GM18858 (cell line): ENCODE data around the gene LRFN5.
A peak's percentile ranks its signal among the peaks of the same experiment; 100 is the strongest.
"Not testable (repeated sequence)": the region's sequence is repeated elsewhere in the genome, so short reads cannot be mapped to it uniquely, and the experiment has no call there.

Source experiments
- ATAC-seq: cut with Tn5 transposase; IDR thresholded peaks from one replicate; pipeline ENCODE4 v1.9.1; 2021; ENCODE audit not compliant: unreplicated experiment

LRFN5 gene

DNA sequence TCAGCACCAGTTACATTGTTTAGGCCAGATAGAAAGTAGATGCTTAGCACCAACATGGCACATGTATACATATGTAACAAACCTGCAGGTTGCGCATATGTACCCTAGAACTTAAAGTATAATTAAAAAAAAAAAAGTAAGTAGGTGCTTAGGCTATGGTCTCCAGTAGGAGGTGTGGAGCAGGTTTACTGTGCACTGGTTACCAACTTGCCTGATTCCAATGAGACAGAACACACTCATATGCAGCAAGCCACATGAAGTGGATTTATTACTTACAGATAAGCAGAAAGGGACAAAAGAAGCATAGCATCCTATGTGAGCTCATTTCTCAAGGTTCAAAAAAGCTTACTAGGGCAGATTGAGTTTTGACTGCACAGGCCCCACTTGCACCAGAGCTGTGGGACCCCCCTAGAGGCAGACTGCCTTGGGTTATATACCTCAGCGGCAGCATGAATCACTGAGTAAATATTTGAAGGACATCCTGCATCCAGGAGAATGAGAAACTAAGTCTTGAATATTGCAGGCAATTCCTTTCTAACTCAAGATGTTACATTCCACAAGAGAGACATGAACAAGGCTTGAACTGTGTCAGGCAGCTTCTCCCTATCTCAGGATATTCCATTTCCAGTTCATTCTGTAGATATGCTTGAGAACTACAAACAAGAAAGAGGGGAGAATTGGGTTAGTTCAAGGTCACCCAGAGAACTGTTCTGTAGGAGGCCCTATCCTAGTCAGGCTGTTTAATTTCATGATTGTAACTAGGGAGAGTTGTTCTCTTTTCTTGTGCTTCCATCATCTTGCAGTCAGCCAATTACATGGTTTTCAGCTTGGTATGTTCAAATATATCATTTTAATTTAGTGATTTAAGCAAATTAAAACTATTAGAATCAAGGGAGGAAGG lies 30.1 kb downstream of the LRFN5 start:
- no peak for ATAC-seq

DNA sequence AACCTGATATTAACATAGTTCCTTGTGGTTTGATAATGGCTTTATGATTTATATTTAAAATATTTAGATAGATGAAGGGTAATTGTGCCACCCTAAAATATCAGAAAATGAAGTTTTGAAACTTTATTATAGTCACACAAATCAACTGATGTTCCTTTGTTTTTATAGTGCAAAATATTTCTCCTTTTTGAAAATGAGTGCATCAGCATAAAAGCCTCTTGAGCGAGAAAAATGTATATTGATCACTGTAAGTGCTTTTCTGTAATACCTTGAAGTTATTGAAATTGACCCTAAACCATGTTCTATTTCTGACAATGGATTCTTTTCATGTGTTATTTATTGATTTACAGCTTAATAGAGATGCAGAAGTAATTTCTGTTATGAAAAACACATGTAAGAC lies 35.0 kb downstream of the LRFN5 start:
- no peak for ATAC-seq

DNA sequence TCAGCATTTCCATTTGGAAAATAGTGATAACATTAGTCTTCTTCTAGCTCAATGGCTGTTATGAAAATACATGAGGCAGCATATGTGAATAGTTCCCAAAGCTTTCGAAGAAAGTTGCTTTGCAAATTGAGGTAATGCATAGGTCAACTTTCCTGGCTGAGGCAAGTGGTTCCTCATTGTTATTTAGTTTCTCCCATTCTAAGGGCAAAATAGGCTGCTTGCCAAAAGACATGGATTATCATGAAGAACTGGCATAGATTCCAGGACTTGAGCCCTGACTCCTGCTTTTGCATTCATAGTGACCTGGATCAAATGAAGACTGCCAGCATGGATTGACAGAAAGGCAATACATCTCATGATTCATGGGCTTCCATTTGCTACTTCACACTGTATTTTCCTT lies 35.7 kb downstream of the LRFN5 start:
- no peak for ATAC-seq

DNA sequence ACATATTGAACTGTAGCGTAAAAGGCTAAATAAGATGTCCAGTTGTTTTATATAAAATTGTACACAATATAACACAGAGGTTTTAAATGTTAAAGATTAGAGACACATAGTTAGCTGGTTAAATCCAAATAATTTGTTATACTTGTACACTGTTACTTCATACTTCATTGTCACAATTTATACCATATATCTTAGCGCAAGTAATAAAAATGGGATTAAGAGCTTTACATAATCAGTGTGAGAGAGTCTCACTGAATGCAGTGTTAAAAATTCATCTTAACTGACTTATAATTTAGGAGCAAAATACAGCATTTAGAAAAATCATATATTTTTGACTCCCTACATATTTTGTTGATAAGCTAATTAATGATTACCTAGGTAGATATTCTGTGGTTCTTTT lies 36.1 kb downstream of the LRFN5 start:
- ATAC-seq, result no peak

DNA sequence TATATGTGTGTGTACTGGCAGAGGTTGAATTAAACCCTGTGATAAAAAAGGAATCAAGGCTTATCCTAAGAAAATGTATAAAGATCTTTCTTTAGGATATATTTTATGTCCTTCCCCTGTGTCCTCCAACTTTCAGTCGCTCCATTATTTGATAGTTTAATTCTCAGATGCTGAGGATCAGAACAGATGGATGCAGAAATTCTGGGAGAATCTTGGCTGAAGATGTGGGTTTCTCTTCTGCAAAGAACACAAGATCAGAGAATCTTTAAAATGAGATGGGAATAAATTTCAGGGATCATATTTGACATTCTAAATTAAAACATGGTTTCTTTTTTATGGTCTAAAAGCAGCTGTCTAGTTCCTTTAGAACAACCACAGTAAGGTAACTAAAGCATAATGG lies 37.9 kb downstream of the LRFN5 start:
- no peak for ATAC-seq

DNA sequence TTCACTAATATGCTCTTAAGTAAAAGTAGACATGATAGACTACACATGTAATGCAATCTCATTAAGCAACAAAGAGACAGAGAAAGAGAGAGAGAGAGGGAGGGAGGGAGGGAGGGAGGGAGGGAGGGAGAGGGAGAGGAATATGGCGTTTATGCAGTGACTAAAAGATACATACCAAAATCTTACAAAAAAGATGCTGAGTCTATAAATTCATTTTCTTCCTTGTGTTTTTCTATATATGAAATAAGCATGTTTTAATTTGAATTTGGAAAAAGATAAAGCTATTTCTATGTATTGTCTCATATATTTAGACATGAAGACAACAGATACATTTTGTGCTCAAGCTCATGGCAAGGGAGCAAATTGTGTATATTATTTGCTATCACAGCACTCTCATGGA lies 44.1 kb downstream of the LRFN5 start:
- ATAC-seq, result no peak

DNA sequence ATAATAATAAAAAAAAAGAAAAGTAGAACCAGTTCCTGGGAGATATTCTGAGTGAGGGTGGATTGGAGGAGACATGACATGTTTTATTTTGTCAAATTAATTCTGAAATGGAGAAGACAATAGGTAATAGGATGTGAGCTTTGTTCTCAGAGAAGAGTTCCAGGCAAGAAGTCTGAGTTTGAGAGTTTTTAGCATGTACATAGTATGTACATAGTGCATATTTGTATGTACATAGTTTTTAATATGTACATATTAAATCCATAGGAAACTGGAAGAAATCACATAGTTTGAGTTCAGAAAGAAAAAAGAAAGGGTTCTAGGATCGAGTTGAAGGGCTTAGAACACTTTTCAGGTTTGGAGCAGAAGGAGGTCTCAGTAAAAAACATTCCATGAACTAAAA lies 47.5 kb downstream of the LRFN5 start:
- ATAC-seq, result no peak

DNA sequence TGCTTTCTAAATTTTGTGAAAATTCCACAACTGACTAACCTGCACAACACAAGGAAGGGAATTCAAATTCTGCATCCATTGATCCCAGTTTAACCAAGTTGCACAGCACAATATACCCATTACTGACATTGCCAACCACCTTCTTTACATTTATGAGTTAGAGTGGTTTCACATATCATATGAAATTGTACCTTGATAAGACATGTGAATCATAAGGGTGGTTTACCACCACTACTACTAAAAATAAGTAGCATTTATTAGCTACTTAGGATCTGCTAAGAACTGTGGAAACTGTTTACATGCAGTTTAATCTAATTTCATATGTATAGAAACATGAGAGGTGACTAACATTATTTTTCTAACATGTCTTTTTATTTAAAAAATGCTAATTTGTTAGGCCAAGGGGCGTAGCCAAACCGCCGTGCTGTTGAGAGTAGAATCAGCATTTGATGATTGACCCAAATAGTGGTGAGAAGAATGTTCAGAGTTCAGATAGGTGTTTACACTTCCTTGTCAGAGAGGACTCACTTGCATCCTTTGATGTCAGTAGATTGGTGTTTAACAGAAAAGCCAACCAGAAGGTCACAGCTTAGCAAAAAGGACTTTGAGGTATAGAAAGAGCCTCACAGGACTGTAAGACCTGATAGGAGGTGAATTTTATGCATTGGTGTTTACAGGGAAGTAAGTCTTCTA lies 56.2 kb downstream of the LRFN5 start:
- ATAC-seq, result no peak

DNA sequence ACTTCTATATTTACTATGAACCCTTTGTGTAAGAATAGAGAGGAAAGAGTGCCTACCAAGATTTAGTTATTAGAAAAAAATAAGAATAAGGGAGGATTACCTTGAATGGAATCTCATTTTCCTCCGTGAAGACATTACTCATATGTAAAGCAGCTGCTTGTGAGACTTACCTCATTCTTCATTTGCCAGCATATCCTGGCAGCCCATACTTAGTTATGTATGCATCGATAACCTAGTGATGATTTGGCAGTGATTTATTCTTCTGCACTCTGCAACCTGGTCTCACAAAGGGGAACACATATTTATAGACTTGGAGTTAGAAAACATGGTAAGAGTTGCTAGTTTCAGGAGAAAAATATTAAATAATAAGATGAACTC lies 56.8 kb downstream of the LRFN5 start:
- no peak for ATAC-seq

DNA sequence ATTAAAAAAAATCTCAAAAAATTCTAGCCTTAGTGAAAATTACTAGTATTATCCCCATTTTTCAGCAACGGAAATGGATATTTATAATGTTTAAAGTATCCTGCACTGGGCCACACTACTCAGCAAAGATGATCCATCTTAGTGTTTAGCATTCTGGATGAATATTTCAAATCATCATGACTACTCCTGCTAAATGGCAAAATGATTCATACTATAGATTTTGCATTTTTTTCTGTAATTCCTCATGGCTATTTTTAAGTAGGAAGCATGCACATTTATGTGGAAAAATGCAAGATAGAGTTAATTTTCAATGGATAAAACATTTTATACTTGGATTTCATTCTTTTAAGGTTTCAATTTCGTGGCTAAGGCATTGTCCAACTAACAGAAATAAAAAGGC lies 59.6 kb downstream of the LRFN5 start:
- no peak for ATAC-seq

DNA sequence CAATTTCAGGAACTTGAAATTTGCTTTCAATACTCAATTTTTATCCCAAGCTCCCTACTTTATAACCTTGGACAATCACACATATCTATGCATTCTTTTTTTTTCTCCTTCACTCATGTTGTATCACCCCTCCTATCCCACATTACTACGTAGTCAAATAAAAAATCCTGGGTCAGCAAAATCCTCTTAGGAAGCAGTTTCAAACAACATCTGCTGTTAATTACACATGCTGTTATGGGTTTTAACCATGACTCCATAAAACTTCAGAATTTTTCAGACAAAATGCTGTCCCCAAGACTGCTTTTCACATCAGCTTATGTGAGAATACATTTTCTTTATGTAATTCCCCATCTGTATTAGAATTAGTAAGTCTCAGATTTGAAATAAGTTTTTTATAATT lies 61.7 kb downstream of the LRFN5 start:
- no peak for ATAC-seq

DNA sequence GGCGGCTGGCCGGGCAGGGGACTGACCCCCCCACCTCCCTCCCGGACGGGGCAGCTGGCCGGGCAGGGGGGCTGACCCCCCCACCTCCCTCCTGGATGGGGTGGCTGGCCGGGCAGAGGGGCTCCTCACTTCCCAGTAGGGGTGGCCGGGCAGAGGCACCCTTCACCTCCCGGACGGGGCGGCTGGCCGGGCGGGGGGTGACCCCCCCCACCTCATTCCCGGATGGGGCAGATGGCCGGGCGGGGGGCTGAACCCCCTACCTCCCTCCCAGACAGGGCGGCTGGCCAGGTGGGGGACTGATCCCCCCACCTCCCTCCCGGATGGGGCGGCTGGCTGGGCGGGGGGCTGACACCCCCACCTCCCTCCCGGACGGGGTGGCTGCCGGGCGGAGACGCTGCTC lies 66.9 kb downstream of the LRFN5 start:
- ATAC-seq, result not testable (repeated sequence)

DNA sequence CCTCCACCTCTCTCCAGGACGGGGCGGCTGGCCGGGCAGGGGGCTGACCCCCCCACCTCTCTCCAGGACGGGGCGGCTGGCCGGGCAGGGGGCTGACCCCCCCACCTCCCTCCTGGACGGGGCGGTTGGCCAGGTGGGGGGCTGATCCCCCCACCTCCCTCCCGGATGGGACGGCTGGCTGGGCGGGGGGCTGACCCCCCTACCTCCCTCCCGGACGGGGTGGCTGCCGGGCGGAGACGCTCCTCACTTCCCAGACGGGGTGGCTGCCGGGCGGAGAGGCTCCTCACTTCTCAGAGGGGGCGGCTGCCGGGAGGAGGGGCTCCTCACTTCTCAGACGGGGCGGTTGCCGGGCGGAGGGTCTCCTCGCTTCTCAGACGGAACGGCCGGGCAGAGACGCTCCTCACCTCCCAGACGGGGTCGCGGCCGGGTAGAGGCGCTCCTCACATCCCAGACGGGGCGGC lies 67.9 kb downstream of the LRFN5 start:
- not testable (repeated sequence) for ATAC-seq

DNA sequence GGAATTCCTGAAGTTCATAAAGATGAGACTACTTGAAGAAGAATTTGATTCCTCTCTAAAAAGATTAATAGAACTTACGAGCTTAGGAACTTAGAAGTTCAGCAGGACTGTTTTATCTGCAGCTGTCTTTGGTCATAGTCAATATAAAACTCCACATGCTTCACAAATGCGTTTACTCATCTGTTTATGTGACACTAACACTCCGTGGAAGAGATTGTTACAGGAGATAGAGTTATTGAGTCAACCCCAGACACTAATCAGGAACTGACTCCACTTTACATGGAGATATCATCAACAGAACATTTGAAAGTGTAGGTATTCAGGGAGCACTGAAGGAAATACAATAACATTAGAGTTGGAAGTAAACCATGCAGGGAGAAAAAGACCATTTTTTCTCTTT lies 92.8 kb downstream of the LRFN5 start:
- ATAC-seq, result no peak

DNA sequence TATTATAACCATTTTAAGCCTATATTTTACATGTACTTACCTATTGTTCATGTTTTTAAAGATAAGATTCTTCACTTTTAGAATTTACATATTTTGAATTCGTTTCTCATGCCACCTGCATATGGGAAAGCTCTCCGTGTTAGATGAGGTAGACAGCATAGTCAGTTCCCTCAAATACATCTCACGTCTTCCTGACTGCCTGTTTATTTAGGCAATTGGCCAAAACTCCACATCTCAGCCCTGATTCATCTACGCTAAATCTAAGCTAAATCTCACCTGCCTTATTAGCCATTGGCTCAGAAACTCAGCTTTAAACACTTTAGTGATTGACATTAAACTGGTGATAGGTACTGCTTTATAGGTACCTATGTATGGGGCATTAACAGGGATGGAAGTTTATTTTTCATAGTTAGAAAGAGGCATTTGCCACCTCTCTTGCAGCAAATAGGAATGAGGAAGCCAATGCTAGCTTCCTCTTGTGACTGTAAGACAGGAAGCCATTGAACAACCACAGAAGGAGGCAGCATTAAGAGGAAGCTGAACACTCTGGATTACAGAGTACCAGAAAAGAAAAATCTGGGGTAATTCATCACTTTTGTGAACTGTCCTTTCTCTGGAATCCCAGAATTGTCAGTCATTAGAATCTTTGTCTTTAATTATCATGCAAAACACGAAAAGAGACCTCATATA lies 111.9 kb downstream of the LRFN5 start:
- no peak for ATAC-seq

DNA sequence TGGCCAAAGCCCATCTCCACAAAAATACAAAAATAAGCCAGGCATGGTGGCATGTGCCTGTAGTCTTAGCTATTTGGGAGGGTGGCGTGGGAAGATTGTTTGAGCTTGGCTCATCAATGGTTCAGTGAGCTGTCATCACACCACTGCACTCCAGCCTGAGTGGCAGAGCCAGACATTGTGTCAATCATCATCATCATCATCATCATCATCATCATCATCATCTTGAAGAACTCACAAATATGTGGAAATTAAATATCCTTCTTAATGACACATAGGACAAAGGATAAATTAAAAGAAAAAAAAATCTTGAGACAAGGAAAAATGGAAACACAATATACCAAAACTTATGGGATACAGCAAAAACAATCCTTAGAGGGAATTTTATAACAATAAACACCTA lies 132.5 kb downstream of the LRFN5 start:
- no peak for ATAC-seq

DNA sequence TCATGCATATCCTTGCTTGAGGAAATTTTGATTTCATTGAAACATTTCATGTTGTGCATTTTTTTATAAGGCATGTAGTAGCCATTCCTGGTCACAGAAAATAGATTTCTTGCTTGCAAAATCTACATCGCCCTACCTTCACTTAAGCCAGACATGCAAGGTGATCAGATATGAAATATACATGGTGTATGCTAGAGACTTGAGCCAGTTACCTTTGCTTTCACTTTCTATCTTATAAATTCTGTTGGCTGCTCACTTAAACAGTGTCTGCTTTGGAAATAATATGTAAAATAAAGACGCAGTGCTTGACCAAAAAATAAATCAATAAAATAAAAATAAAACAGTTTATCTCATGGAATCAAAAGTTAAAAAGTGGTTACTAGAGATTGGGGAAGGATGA lies 136.5 kb downstream of the LRFN5 start:
- no peak for ATAC-seq

DNA sequence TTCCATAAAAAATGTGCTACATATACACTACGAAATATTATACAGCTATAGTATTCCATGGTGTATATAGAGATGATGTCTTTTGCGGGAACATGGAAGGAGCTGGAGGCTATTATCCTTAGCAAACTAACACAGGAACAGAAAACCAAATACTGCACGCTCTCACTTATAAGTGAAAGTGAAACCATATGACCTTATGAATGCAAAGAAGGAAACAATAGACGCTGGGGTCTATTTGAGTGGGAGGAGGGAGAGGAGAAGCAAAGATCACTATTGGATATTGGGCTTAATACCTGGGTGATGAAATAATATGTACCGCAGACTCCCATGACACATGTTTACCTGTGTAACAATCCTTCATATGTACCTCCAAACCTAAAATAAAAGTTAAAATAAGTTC lies 142.8 kb downstream of the LRFN5 start:
- peak; percentile 92 for ATAC-seq

DNA sequence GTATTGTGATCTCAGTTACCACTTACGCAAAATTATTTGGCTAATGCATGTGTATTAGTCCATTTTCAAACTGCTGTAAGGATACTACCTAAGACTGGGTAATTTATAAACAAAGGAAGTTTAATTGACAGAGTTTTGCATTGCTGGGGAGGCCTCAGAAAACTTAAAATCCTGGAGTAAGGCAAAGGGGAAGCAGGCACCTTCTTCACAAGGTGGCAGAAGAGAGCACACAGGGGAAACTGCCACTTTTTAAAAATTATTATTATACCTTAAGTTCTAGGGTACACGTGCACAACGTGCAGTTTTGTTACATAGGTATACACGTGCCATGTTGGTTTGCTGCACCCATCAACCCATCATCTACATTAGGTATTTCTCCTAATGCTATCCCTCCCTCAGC lies 143.9 kb downstream of the LRFN5 start:
- ATAC-seq, result not testable (repeated sequence)

DNA sequence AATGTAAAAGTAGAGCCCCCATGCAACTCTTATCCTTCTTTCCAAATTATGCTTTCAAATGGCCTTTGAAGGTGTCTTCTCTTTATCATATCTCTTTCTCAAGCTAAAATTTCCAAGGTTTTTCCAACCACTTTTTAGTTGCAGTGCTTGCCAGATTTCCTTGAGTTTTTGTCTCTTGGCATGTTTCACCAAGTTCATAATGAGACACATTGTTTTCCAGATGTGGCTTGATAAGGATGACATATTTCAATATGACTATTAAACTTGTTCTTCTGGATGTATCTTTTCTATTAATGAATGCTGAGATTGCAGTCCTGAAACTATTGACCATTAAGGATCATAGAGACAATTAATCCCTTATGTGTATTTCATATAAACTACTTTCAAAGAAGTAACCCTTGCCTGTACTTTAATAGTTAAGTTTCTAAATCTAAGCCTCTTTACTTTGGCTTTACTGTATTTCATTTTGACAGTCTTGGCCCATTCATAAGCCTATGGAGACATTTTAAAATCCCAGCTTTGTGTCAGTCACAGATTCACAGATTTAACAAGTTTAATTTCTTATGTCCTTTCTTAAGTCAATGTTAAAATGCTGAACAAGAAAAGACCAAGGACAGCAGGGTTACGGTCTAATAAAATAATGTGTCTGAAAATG lies 151.5 kb downstream of the LRFN5 start:
- ATAC-seq, result no peak

DNA sequence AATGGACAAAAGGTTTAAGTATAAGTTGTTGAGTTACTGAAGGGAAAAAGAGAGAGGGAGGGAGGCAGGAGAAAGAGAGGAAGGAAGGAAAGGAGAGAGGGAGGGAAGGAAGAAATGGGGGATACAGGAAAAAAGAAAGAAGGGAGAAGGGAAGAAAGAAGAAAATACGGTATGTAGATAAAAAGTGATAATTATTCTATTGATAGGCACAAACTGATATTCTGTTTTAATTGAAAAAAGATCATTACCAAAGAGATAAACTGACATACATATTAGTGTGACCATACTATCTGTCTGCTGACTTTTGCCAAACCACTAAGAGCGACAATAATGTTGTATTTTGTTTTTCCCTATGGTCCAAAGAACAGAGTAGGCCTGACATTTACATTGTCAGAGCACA lies 154.5 kb downstream of the LRFN5 start:
- no peak for ATAC-seq
